Right lobe of liver (tissue), 4 donors: Measurements from ENCODE around the gene MFAP2.

ENCODE experiments used
- POLR2A ChIP-seq: fragments of 450-650 bp; IDR thresholded peaks from one replicate; pipeline ENCODE4 v1.6.1; 2017; ENCODE audit warnings: antibody characterized with exemption, mild to moderate bottlenecking
- TF ChIP-seq, protein P1 (sequence below), 4 donors: fragments of 200-600 bp in 3 of 4; fragments of 450-650 bp in 1 of 4; IDR thresholded peaks; one replicate each; pipeline versions ENCODE4 v1.5.1 to v1.8.0; 2016 to 2022; ENCODE audit warnings: antibody characterized with exemption in 4 of 4, mild to moderate bottlenecking in 2 of 4
- donor health status: DM: no; HTN: no; CAD: no.
- donor health status: DM: no; HTN: no; CAD: no.
- donor health status: DM: no; HTN: yes; CAD: no.

GRCh38 chr1:16927711-16928485, 52.5 kb downstream of the MFAP2 start:
- TF ChIP-seq, protein P1, sequence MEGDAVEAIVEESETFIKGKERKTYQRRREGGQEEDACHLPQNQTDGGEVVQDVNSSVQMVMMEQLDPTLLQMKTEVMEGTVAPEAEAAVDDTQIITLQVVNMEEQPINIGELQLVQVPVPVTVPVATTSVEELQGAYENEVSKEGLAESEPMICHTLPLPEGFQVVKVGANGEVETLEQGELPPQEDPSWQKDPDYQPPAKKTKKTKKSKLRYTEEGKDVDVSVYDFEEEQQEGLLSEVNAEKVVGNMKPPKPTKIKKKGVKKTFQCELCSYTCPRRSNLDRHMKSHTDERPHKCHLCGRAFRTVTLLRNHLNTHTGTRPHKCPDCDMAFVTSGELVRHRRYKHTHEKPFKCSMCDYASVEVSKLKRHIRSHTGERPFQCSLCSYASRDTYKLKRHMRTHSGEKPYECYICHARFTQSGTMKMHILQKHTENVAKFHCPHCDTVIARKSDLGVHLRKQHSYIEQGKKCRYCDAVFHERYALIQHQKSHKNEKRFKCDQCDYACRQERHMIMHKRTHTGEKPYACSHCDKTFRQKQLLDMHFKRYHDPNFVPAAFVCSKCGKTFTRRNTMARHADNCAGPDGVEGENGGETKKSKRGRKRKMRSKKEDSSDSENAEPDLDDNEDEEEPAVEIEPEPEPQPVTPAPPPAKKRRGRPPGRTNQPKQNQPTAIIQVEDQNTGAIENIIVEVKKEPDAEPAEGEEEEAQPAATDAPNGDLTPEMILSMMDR (IDR thresholded peaks at IDR 0.05), result no peak
- no peak for TF ChIP-seq POLR2A
